H1 (cell line): ENCODE measurements around the gene MRPL11. TPM values are rescaled to one million over a fixed set of nuclear protein-coding genes. Genes with fewer than 3 reads are reported as not detected.

Source experiments
- GTF2F1 ChIP-seq: IDR thresholded peaks from 2 replicates; pipeline ENCODE4 v1.6.1; 2012; ENCODE audit warnings: low read depth, low read length, improper control_type of control experiment, borderline replicate concordance
- SRF ChIP-seq: IDR thresholded peaks from 2 replicates; pipeline ENCODE4 v1.6.1; 2011; ENCODE audit warnings: mild to moderate bottlenecking, low read depth, low read length, moderate library complexity
- polyA plus RNA-seq, 7 experiments: library from polyadenylated mRNA; depleted of rRNA in 3 of 7; stranded (reverse) in 5 of 7; unstranded in 2 of 7; fragments of >200 nt in 5 of 7; fragments of 200-250 nt in 2 of 7; gene quantifications; 1 replicate in 5 of 7; 2 replicates in 1 of 7; 4 replicates in 1 of 7; pipeline versions ENCODE4 v1.2.1 to v1.2.3, GENCODE V29; 2011 to 2013; ENCODE audit warnings: missing spikeins in 2 of 7, mixed read lengths in 2 of 7
- total RNA-seq: library from RNA; stranded (reverse); fragmentation: NEBNext Ultra II Directional; extraction: Animal tissue kit (Norgen Biotek cat#: 25700); gene quantifications from 2 replicates; pipeline ENCODE4 v1.2.1, GENCODE V29; 2021

MRPL11 gene
- total and polyA plus RNA-seq, 2 of the 8 experiments (the other 6 are each of a cell fraction or from before 2014, with no cell fraction given) = 105 to 141 TPM

GRCh38 chr11:66450560-66450959, 11.9 kb upstream of the MRPL11 start (continued):
- no peak for TF ChIP-seq SRF
- no peak for TF ChIP-seq GTF2F1
